ENCODE data around the gene TKFC. TPM values are rescaled to one million over a fixed set of nuclear protein-coding genes. Genes with fewer than 3 reads are reported as not detected.

The TKFC gene
- total and polyA plus RNA-seq, 4 donors: 15.7 to 134 (median 53.4) TPM

DNA sequence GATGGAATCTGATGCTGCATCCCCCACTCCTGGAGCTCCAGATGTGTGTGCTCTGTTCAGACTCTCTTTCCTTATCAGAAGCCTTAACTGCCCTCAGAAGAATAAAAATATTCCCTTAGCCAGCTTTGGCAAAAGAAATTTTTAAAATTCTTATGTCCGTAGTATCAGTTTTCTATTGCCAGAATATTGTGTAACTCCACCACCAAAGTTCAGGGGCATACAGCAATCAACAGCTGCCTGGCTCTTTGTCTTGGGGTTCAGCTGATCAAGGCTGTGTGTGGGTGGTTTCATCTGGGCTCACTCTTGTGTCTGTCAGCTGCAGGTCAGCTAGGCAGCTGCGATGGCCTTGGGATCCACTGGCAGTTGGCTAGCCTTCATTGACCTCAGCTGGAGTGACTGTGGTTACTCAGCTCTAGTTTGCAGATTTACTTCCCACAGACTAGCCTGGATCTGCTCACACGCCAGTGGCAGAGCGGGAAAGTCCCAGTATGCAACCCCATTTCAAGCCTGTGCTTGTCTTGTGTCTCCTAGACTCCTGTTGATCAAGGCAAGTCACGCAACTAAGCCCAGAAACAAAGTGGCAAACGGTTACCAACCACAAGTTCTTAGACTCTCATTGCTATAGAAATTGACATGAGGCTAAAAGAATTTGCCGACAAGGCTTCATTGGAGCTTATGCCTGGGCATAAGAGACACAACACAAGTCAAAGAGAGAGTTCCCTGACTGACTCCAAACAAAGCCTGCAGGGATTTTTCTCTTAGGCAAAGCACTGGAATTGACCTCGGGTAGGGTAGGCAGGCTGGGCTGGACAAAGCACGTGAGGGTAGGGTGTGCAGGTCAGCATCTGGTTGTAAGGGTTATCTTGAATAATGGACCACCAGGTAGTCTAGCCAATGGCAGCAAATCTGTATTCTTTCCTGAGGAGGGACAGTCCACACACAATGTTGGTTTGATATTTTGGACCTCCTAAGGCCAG is 36.6 kb downstream of the TKFC start:
- TF ChIP-seq YY1 (IDR thresholded peaks at IDR 0.05): peak; percentile 83
- TF ChIP-seq, protein P1, sequence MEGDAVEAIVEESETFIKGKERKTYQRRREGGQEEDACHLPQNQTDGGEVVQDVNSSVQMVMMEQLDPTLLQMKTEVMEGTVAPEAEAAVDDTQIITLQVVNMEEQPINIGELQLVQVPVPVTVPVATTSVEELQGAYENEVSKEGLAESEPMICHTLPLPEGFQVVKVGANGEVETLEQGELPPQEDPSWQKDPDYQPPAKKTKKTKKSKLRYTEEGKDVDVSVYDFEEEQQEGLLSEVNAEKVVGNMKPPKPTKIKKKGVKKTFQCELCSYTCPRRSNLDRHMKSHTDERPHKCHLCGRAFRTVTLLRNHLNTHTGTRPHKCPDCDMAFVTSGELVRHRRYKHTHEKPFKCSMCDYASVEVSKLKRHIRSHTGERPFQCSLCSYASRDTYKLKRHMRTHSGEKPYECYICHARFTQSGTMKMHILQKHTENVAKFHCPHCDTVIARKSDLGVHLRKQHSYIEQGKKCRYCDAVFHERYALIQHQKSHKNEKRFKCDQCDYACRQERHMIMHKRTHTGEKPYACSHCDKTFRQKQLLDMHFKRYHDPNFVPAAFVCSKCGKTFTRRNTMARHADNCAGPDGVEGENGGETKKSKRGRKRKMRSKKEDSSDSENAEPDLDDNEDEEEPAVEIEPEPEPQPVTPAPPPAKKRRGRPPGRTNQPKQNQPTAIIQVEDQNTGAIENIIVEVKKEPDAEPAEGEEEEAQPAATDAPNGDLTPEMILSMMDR (IDR thresholded peaks at IDR 0.05; ENCODE audit: low read depth, low read length, missing input control): no peak
- TF ChIP-seq TAF1 (conservative IDR thresholded peaks at IDR 0.05): no peak
- TF ChIP-seq RAD21 (IDR thresholded peaks at IDR 0.05): peak in 1 of 2 donors; percentile 45
- TF ChIP-seq, protein P2, sequence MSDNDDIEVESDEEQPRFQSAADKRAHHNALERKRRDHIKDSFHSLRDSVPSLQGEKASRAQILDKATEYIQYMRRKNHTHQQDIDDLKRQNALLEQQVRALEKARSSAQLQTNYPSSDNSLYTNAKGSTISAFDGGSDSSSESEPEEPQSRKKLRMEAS (IDR thresholded peaks at IDR 0.05): peak; percentile 84
- peak; percentile 83 for TF ChIP-seq SP1 (IDR thresholded peaks at IDR 0.05)
- peak; percentile 57 to 93 for TF ChIP-seq JUND (IDR thresholded peaks at IDR 0.05)
- TF ChIP-seq, protein P3, sequence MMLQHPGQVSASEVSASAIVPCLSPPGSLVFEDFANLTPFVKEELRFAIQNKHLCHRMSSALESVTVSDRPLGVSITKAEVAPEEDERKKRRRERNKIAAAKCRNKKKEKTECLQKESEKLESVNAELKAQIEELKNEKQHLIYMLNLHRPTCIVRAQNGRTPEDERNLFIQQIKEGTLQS (IDR thresholded peaks at IDR 0.05): peak; percentile 22
- peak in 1 of 2 donors; percentile 69 for TF ChIP-seq GABPA (IDR thresholded peaks at IDR 0.05 in 1 of 2, conservative IDR thresholded peaks at IDR 0.05 in 1 of 2)
- TF ChIP-seq HNF4A (conservative IDR thresholded peaks at IDR 0.05): peak; percentile 95 to 99
- TF ChIP-seq, protein P4, sequence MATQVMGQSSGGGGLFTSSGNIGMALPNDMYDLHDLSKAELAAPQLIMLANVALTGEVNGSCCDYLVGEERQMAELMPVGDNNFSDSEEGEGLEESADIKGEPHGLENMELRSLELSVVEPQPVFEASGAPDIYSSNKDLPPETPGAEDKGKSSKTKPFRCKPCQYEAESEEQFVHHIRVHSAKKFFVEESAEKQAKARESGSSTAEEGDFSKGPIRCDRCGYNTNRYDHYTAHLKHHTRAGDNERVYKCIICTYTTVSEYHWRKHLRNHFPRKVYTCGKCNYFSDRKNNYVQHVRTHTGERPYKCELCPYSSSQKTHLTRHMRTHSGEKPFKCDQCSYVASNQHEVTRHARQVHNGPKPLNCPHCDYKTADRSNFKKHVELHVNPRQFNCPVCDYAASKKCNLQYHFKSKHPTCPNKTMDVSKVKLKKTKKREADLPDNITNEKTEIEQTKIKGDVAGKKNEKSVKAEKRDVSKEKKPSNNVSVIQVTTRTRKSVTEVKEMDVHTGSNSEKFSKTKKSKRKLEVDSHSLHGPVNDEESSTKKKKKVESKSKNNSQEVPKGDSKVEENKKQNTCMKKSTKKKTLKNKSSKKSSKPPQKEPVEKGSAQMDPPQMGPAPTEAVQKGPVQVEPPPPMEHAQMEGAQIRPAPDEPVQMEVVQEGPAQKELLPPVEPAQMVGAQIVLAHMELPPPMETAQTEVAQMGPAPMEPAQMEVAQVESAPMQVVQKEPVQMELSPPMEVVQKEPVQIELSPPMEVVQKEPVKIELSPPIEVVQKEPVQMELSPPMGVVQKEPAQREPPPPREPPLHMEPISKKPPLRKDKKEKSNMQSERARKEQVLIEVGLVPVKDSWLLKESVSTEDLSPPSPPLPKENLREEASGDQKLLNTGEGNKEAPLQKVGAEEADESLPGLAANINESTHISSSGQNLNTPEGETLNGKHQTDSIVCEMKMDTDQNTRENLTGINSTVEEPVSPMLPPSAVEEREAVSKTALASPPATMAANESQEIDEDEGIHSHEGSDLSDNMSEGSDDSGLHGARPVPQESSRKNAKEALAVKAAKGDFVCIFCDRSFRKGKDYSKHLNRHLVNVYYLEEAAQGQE (IDR thresholded peaks at IDR 0.05): peak; percentile 86
- TF ChIP-seq RXRA (IDR thresholded peaks at IDR 0.05): peak; percentile 93 to 99
- peak; percentile 93 to 98 for TF ChIP-seq EGR1 (IDR thresholded peaks at IDR 0.05; ENCODE audit: low read depth in 2 of 2)
- TF ChIP-seq HNF4G (IDR thresholded peaks at IDR 0.05): peak; percentile 45
- peak; percentile 80 for TF ChIP-seq FOXA2 (IDR thresholded peaks at IDR 0.05)
- peak; percentile 98 for TF ChIP-seq NR2F2 (IDR thresholded peaks at IDR 0.05)
- TF ChIP-seq, protein P5, sequence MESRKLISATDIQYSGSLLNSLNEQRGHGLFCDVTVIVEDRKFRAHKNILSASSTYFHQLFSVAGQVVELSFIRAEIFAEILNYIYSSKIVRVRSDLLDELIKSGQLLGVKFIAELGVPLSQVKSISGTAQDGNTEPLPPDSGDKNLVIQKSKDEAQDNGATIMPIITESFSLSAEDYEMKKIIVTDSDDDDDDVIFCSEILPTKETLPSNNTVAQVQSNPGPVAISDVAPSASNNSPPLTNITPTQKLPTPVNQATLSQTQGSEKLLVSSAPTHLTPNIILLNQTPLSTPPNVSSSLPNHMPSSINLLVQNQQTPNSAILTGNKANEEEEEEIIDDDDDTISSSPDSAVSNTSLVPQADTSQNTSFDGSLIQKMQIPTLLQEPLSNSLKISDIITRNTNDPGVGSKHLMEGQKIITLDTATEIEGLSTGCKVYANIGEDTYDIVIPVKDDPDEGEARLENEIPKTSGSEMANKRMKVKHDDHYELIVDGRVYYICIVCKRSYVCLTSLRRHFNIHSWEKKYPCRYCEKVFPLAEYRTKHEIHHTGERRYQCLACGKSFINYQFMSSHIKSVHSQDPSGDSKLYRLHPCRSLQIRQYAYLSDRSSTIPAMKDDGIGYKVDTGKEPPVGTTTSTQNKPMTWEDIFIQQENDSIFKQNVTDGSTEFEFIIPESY (IDR thresholded peaks at IDR 0.05): peak; percentile 91
- TF ChIP-seq FOXA1 (IDR thresholded peaks at IDR 0.05): peak; percentile 83
- Histone ChIP-seq H3K9ac (ENCODE audit: low read depth in 1 of 2, low read length in 2 of 2) (no peak overlapping the region), H3K27me3 (ENCODE audit: control insufficient read depth in 4 of 4, insufficient read depth in 4 of 4, low read length in 3 of 4) (no peaks in the 10 kb centered on the region), H3K36me3 (ENCODE audit: control insufficient read depth in 4 of 4, insufficient read depth in 3 of 4, low read depth in 1 of 4, low read length in 3 of 4) (peaks cover 8 to 30% (median 21%) of the 10 kb centered on the region in 4 donors), H3K27ac (ENCODE audit: low read depth in 1 of 2, low read length in 2 of 2) (peak overlapping the region; percentile 50 to 77), H3K4me3 (ENCODE audit: low read depth in 1 of 3, low read length in 3 of 3) (no peak overlapping the region), H3K4me1 (ENCODE audit: control insufficient read depth in 4 of 4, insufficient read depth in 4 of 4, low read length in 3 of 4) (peaks cover 9 to 18% (median 14%) of the 10 kb centered on the region in 4 donors), H3K9me3 (ENCODE audit: control insufficient read depth in 4 of 4, low read length in 3 of 4) (no peaks in the 10 kb centered on the region)
- WGBS: 59% methylated on average over 9 of the region's 9 CpGs
- no peak for DNase-seq (ENCODE audit: low spot score)
